Measurements from ENCODE around the gene MAT2B. TPM values are rescaled to one million over a fixed set of nuclear protein-coding genes. Genes with fewer than 3 reads are reported as not detected.

MAT2B gene
- total RNA-seq, 6 donors from 2014 or later = 23.3 to 85.3 (median 50.4) TPM

GRCh38 chr5:163505049-163505367, 411 bp upstream of the MAT2B start:
- H3K27me3 ChIP-seq = no peaks in the 10 kb centered on the region
- 0 to 1% methylated on average over 7 of the region's 7 CpGs for WGBS, 2 donors
- peak in 1 of 2 donors; percentile 1 for ATAC-seq (ENCODE audit: low FRiP score in 2 of 2)

DNA sequence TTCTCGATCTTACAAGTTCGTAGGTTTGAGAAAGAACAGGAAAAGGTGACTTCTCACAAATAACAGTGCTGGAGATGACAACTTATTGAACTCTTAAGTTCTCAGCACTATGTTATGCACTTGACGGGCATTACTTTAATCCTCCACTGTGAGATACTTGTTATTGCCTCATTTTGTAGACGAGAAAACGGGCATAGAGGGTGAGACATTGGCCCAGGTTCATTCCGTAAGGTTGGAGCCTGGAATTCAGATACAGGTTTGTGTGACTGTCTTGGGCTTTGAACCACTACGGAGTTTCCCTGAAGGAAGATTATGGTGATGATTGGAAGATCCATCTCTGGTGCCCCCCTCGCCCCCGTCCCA, 657 bp downstream of the MAT2B start:
- WGBS, 2 donors = 1% methylated on average over 9 of the region's 9 CpGs
- H3K9me3 ChIP-seq = no peaks in the 10 kb centered on the region
- peak overlapping the region; percentile 63 to 80 (median 76) for H3K4me3 ChIP-seq
- no peak for DNase-seq
- no peaks in the 10 kb centered on the region for H3K27me3 ChIP-seq
- H3K36me3 ChIP-seq = no peaks in the 10 kb centered on the region
- H3K27ac ChIP-seq = peak overlapping the region; percentile 96 to 100 (median 98)
- peaks cover 37 to 62% (median 41%) of the 10 kb centered on the region in 4 donors for H3K4me1 ChIP-seq
- no peak for ATAC-seq (ENCODE audit: low FRiP score in 2 of 2)
- TF ChIP-seq, protein P1, sequence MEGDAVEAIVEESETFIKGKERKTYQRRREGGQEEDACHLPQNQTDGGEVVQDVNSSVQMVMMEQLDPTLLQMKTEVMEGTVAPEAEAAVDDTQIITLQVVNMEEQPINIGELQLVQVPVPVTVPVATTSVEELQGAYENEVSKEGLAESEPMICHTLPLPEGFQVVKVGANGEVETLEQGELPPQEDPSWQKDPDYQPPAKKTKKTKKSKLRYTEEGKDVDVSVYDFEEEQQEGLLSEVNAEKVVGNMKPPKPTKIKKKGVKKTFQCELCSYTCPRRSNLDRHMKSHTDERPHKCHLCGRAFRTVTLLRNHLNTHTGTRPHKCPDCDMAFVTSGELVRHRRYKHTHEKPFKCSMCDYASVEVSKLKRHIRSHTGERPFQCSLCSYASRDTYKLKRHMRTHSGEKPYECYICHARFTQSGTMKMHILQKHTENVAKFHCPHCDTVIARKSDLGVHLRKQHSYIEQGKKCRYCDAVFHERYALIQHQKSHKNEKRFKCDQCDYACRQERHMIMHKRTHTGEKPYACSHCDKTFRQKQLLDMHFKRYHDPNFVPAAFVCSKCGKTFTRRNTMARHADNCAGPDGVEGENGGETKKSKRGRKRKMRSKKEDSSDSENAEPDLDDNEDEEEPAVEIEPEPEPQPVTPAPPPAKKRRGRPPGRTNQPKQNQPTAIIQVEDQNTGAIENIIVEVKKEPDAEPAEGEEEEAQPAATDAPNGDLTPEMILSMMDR (IDR thresholded peaks at IDR 0.05) = no peak
- TF ChIP-seq POLR2AphosphoS5 (IDR thresholded peaks at IDR 0.05) (no peak), EP300 (IDR thresholded peaks at IDR 0.05) (no peak), POLR2A (IDR thresholded peaks at IDR 0.05) (no peak)

More at GRCh38 chr5:163505049-163505367, 411 bp upstream of the MAT2B start:
- H3K27ac ChIP-seq = peak overlapping the region; percentile 96 to 100 (median 98)
- no peak for DNase-seq
- H3K4me1 ChIP-seq = peaks cover 33 to 52% (median 37%) of the 10 kb centered on the region in 4 donors
- peak overlapping the region; percentile 28 to 80 (median 72) for H3K4me3 ChIP-seq
- TF ChIP-seq EP300 (IDR thresholded peaks at IDR 0.05) (no peak), POLR2A (IDR thresholded peaks at IDR 0.05) (no peak), POLR2AphosphoS5 (IDR thresholded peaks at IDR 0.05) (no peak)
- H3K36me3 ChIP-seq = no peaks in the 10 kb centered on the region
- no peaks in the 10 kb centered on the region for H3K9me3 ChIP-seq

- H3K4me3 ChIP-seq = peak overlapping the region; percentile 63 to 80 (median 76)
- no peaks in the 10 kb centered on the region for H3K9me3 ChIP-seq
- 1 to 2% methylated on average over 8 of the region's 8 CpGs for WGBS, 2 donors
- TF ChIP-seq, protein P1 (IDR thresholded peaks at IDR 0.05) = no peak
- TF ChIP-seq POLR2AphosphoS5 (IDR thresholded peaks at IDR 0.05) (no peak), EP300 (IDR thresholded peaks at IDR 0.05) (no peak), POLR2A (IDR thresholded peaks at IDR 0.05) (no peak)
- no peaks in the 10 kb centered on the region for H3K27me3 ChIP-seq
- H3K4me1 ChIP-seq = peaks cover 39 to 65% (median 43%) of the 10 kb centered on the region in 4 donors
- no peaks in the 10 kb centered on the region for H3K36me3 ChIP-seq
- peak overlapping the region; percentile 96 to 100 (median 98) for H3K27ac ChIP-seq
- no peak for ATAC-seq (ENCODE audit: low FRiP score in 2 of 2)
- DNase-seq = no peak
Observed at GRCh38 chr5:163506726-163507125, 1.3 kb downstream of the MAT2B start.

DNA sequence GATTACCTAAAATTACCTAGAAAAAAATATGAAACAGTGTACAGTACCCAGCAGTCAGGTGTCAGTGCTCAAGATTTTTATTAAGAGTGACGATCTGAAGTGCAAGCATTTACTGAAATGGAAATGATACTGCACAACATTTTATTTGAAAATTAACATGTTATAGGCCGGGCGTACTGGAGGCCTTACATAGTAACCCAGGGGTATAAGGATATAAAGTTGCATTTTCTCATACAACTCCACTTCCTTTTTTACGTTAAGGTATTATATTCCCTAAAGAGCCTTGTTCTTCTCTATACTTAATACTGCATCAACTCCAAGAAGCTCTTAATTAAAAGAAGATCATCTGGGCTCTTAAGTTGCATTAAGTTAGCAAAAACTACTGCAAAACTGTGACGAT, 3.3 kb downstream of the MAT2B start:
- no peak for DNase-seq
- Histone ChIP-seq H3K36me3 (peaks cover 7 to 17% (median 12%) of the 10 kb centered on the region in 4 donors), H3K4me1 (peaks cover 40 to 52% (median 45%) of the 10 kb centered on the region in 4 donors), H3K27ac (peak overlapping the region; percentile 34 to 96 (median 51)), H3K4me3 (peak overlapping the region in 3 of 4 donors; percentile 3 to 30 (median 27)), H3K27me3 (no peaks in the 10 kb centered on the region), H3K9me3 (no peaks in the 10 kb centered on the region)
- 20 to 30% methylated on average over 5 of the region's 5 CpGs for WGBS, 2 donors
- no peak for ATAC-seq (ENCODE audit: low FRiP score in 2 of 2)
- TF ChIP-seq POLR2AphosphoS5 (IDR thresholded peaks at IDR 0.05) = no peak
- TF ChIP-seq POLR2A (IDR thresholded peaks at IDR 0.05) = no peak
- no peak for TF ChIP-seq EP300 (IDR thresholded peaks at IDR 0.05)
- TF ChIP-seq, protein P1 (IDR thresholded peaks at IDR 0.05) = no peak

DNA sequence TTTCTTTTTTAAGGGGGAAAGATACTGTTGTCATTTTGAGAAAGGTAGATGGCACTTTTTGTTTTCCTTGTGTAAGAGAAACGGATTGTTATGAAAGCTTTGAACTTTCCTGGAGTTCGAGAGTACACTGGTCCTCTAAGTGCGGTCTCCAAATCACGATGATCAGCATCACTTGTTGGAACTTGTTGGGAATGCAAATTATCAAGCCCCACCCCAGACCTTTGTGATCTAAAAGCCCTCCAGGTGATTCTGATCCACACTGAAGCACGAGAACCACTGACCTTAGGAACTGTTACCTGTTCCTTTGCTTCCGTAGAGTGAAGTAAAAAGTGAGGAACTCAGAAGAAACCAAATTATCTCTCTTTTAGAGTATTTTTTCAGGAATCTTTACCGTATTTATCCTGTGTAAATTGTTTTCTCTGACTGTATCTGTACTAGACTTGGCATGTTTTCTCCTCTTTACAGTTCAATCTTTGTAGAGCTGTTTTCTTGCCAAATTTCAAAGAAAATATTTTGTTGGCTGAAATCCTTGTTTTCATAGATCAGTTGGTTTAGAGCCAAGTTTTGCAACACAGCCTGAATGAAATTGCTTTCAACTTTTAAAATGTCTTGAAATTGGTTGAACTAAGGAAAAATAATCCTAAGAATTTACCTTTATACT, 4.0 kb downstream of the MAT2B start:
- Histone ChIP-seq H3K27ac (peak overlapping the region; percentile 34 to 96 (median 51)), H3K27me3 (no peaks in the 10 kb centered on the region), H3K4me3 (peak overlapping the region in 3 of 4 donors; percentile 3 to 30 (median 27)), H3K9me3 (no peaks in the 10 kb centered on the region), H3K36me3 (peaks cover 14 to 24% (median 18%) of the 10 kb centered on the region in 4 donors), H3K4me1 (peaks cover 39 to 51% (median 44%) of the 10 kb centered on the region in 4 donors)
- TF ChIP-seq EP300 (IDR thresholded peaks at IDR 0.05) (peak in 1 of 4 donors; percentile 64), POLR2A (IDR thresholded peaks at IDR 0.05) (no peak), POLR2AphosphoS5 (IDR thresholded peaks at IDR 0.05) (peak in 1 of 2 donors; percentile 38)
- TF ChIP-seq, protein P1 (IDR thresholded peaks at IDR 0.05) = no peak
- peak in 1 of 2 donors; percentile 76 for DNase-seq
- WGBS, 2 donors = 8 to 14% methylated on average over 7 of the region's 7 CpGs
- no peak for ATAC-seq (ENCODE audit: low FRiP score in 2 of 2)
